C4-2B (cell line): Measurements from ENCODE around the gene TMEM132D.
"Not testable (repeated sequence)": the region's sequence is repeated elsewhere in the genome, so short reads cannot be mapped to it uniquely, and the experiment has no call there.

Experiments used
- H3K27ac ChIP-seq: fragments of 450-650 bp; 2 replicates; pipeline ENCODE4 v1.5.1; 2017
- CTCF ChIP-seq: fragments of 450-650 bp; conservative IDR thresholded peaks from 2 replicates; pipeline ENCODE4 v1.5.1; 2017; ENCODE audit warnings: mild to moderate bottlenecking
- ZFX ChIP-seq: fragments of 450-650 bp; IDR thresholded peaks from 2 replicates; pipeline ENCODE4 v1.6.1; 2017

The TMEM132D gene

DNA sequence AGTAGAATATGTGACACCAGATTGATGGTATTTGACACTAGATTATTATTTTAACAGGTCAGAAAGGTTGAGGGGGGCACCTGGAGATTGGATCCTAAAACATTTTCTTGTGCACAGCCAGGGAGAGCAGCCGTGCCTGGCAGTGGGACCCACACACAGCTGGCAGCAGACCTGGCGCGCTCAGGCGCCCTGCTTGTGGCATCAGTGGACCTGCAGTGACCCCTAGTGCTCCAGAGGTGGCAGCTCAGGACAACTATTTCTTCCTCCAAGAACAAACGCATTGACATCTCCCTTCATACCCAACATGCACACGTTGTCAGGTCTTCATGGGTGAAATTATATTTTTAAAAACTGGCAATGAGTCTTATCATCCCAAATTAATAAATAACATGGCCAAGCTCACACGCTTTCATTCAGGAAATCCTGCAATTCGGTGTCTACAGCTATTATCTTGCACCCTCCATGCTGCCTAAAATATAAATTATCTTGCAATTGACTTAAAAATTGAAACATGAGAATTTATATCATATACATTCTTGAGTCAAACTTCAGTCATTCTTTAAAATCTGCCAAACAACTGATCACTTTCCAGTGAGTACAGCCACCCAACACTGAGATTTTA is 7.7 kb upstream of the TMEM132D start:
- TF ChIP-seq CTCF (peak; percentile 80), ZFX (no peak)
- no peak overlapping the region for H3K27ac ChIP-seq

DNA sequence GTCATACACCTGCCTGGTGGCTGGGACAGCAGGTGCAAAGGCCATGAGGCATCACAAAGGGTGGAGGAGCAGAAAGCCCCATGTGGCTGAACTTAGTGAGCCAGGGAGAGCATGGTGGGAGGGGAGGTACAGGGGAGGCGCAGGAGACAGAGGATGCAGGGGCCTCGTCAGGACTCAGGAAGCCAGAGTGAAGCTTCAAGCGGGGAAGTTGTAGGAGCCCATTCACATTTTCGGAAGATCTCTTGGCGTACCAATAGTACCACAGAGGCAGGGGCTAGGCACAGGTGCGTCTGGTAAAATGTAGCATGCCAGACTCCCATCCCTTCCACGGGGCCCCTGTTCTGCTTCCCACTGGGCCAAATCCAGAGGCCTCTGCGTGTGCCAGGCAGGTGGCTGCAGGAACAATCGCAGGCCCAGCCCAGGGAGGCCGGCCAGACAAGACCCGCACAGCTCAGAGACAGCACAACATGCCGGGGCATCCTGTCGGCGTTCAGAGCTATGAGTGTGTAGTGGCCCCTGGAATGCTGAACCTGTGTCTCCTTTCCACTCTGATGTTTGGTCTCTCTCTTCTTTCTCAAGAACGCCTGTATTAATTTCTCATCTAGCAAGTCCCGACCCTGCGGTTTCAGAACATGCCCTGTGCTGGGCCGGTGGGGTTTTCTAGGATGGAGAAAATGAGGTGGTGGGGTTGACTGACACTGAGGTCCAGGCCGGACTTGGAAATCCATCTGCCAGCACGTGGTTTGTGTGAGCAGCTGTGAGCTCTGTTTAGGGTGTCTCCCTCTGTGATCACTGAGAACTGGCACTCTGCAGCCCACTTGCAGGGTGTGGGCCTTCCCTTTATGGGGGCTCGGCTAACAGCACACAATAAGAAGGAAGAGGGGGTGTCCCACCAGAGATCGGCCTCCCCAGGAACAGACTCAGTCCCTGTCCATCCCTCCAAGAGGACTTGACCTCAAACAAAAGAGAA is 5.5 kb upstream of the TMEM132D start:
- H3K27ac ChIP-seq, result no peak overlapping the region
- TF ChIP-seq CTCF (no peak), ZFX (no peak)

DNA sequence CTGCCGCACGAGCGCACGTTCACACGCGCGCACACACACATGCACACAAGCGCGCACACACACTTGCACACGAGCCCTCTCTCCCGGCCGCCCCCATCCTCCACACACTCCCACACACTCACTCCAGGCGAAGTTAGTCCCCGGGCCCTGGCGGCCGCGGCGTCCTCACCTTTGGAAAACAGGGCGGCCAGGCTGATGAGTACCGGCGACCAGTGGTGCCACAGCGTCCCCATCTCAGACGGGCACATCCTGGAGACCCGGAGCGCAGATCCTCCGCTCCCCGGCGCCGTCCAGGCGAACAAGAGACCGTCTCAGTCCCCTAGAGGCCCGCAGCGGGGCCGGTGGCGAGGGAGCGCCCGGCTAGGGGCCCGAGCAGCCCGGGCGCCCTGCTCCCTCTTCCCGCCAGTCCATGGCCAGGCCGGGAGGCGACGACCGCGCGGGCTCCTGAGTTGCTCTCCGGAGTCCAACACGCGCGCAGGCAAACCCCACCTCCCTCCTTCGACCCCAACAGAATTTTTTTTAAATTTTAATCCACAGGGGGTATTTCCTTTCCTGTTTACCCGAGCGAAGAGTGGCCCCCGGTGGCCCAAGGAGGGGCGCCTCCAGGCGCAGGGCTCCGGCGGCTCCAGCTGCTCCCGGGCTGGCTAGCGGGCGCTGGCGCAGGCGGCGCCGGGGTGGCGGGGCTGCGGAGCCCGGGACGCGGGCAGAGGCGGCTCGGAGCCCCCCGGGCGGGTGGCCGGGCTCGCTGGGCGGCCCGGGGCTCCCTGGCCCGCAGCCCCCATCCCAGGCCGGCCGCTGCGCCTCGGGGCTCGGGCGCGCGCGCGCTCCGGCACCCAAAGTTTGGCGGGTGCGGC is 506 bp downstream of the TMEM132D start:
- TF ChIP-seq ZFX, result no peak
- TF ChIP-seq CTCF, result no peak

GRCh38 chr12:129902371-129903091 is 1.3 kb downstream of the TMEM132D start:
- no peak overlapping the region for H3K27ac ChIP-seq
- TF ChIP-seq CTCF (no peak), ZFX (no peak)

More for the DNA sequence above, 506 bp downstream of the TMEM132D start:
- H3K27ac ChIP-seq, result no peak overlapping the region

DNA sequence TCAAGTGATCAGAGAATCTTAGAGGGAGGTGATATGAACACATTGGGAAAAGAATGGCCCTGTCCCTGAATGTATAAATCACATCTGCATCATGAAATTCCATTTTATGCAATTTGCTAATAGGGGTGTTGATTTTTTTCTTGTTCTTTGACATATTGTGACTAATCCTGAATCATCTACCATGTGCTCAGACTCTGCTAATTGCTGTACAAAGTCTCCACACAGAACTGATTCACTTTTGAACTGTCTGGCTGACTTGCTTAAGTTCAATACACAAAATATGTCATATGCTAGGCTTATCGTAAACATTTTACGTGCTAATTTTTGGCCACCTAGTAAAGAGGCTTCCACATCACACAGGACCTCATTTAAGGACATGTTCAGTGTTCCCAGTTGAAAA is 2.6 kb downstream of the TMEM132D start:
- TF ChIP-seq CTCF (no peak), ZFX (no peak)
- H3K27ac ChIP-seq, result no peak overlapping the region

DNA sequence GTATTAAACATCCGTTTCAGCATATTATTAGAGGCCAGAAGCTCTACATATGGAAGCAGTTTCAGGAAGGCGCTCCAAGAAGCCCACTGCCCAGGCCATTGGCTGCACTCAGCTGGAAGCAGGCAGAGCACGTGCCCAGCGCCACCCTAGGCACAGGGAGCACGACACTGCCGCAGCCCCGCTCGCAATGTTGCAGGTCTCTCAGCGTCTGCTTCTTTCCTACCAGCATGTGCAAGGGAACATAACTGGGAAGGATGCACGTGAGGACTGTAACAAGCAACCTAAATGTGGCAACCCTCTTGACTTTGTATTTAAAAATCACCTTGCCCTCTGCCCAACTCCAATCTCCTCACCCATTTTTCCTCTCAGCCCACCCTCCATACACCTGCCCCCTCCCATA is 3.5 kb downstream of the TMEM132D start:
- TF ChIP-seq ZFX (no peak), CTCF (no peak)
- no peak overlapping the region for H3K27ac ChIP-seq

DNA sequence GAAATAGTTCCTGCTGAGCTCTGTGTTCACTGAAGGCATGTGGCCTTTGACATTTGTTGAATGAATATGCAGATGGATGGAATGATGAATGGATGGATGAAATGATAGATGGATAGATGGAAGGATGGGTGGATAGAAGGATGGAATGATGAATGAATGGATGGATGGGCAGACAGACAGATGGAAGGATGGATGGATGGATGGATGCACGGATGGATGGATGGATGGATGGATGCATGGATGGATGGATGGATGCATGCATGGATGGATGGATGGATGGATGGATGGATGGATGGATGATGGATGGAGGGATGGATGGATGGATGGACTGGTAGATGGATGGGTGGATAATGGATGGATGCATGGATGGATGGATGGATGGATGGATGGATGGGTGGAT is 4.8 kb downstream of the TMEM132D start:
- not testable (repeated sequence) for H3K27ac ChIP-seq
